ENCODE measurements around the gene SLC3A2. TPM values are rescaled to one million over a fixed set of nuclear protein-coding genes. Genes with fewer than 3 reads are reported as not detected.

SLC3A2 gene
- total RNA-seq, 1 experiment from 2014 or later, result 290 TPM

DNA sequence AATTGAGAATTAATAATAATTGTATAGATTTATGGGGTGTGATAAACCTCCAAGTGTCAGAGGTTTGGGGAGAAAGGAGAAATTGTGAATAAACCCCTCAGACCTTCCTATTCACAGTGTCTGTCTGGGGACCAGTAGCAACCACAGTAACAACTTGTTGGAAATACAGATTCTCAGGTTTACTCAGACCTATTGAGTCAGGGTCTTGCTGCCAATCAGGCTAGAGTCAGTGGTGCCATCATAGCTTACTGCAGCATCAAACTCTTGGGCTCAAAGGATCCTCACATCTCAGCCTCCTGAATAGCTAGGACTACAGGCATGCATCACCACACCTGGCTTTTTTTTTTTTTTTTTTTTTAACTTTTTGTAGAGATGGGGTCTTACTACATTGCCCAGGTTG lies 17.3 kb downstream of the SLC3A2 start:
- TF ChIP-seq, protein P1, sequence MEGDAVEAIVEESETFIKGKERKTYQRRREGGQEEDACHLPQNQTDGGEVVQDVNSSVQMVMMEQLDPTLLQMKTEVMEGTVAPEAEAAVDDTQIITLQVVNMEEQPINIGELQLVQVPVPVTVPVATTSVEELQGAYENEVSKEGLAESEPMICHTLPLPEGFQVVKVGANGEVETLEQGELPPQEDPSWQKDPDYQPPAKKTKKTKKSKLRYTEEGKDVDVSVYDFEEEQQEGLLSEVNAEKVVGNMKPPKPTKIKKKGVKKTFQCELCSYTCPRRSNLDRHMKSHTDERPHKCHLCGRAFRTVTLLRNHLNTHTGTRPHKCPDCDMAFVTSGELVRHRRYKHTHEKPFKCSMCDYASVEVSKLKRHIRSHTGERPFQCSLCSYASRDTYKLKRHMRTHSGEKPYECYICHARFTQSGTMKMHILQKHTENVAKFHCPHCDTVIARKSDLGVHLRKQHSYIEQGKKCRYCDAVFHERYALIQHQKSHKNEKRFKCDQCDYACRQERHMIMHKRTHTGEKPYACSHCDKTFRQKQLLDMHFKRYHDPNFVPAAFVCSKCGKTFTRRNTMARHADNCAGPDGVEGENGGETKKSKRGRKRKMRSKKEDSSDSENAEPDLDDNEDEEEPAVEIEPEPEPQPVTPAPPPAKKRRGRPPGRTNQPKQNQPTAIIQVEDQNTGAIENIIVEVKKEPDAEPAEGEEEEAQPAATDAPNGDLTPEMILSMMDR (conservative IDR thresholded peaks at IDR 0.05), result no peak
- H3K9me3 Mint-ChIP-seq, result no peaks in the 10 kb centered on the region; a peak in 1 of 5 replicates
- H3K27ac ChIP-seq (ENCODE audit: insufficient read length, low read depth, low read length), result no peak overlapping the region
- H4K91ac ChIP-seq (ENCODE audit: insufficient read length, low read depth, low read length), result no peak overlapping the region
- no peak overlapping the region for H2BK12ac ChIP-seq (ENCODE audit: insufficient read length, low read depth, low read length)
- no peak overlapping the region for H3K9ac ChIP-seq (ENCODE audit: extremely low read depth, insufficient read length, low read length)
- no peaks in the 10 kb centered on the region for H4K20me1 ChIP-seq (ENCODE audit: control insufficient read depth, insufficient read depth, insufficient read length)
- H2AK5ac ChIP-seq (ENCODE audit: insufficient read length, low read length), result no peak overlapping the region
- no peaks in the 10 kb centered on the region for H3K79me2 ChIP-seq (ENCODE audit: insufficient read depth, low read length)
- no peak overlapping the region for H2BK20ac ChIP-seq (ENCODE audit: low read depth, low read length, poor library complexity, severe bottlenecking)
- H3T11ph ChIP-seq (ENCODE audit: low read length), result no peak overlapping the region
- no peak overlapping the region for H2BK15ac ChIP-seq (ENCODE audit: low read depth, low read length)
- no peak overlapping the region for H3K56ac ChIP-seq (ENCODE audit: insufficient read length, low read depth, low read length)
- H4K8ac ChIP-seq (replicated peaks; ENCODE audit: insufficient read length, low read depth, low read length), result no peak overlapping the region
- peaks cover 10 to 26% of the 10 kb centered on the region in 2 experiments for H3K4me1 Mint-ChIP-seq
- H3K27me3 ChIP-seq (ENCODE audit: insufficient read depth, low read length), result no peaks in the 10 kb centered on the region
- peaks cover 7% of the 10 kb centered on the region for H3K27me3 Mint-ChIP-seq (ENCODE audit: low read depth)
- H3K27ac Mint-ChIP-seq, result no peak overlapping the region
- DNase-seq, result no peak
- H3K9me3 ChIP-seq (ENCODE audit: control insufficient read depth, low read depth, low read length), result no peaks in the 10 kb centered on the region
- no peak overlapping the region for H3K23ac ChIP-seq (ENCODE audit: insufficient read length, low read depth, low read length)
- no peak overlapping the region for H2BK5ac ChIP-seq (ENCODE audit: insufficient read length, low read length)
- H3K4me3 Mint-ChIP-seq, result no peak overlapping the region
- H3K14ac ChIP-seq (ENCODE audit: insufficient read depth, low read length), result no peak overlapping the region
- no peak overlapping the region for H2BK120ac ChIP-seq (ENCODE audit: low read depth, low read length, poor library complexity, severe bottlenecking)
- no peak overlapping the region for H3K4me2 ChIP-seq (ENCODE audit: insufficient read depth, insufficient read length, low read length)
- H3K36me3 Mint-ChIP-seq (ENCODE audit: insufficient read depth in 1 of 3, low read depth in 3 of 3), result no peaks in the 10 kb centered on the region; a peak in 1 of 7 replicates
- H4K5ac ChIP-seq (ENCODE audit: insufficient read length, low read depth, low read length), result no peak overlapping the region
- no peaks in the 10 kb centered on the region for H3K23me2 ChIP-seq (ENCODE audit: insufficient read length, low read depth, low read length, poor library complexity, severe bottlenecking)
- H3K18ac ChIP-seq (ENCODE audit: insufficient read length, low read depth, low read length), result no peak overlapping the region
- no peak overlapping the region for H2AFZ ChIP-seq (ENCODE audit: low read length)
- no peaks in the 10 kb centered on the region for H3K79me1 ChIP-seq (ENCODE audit: insufficient read depth, low read depth, low read length, poor library complexity, severe bottlenecking)
- peaks cover 3% of the 10 kb centered on the region; the same call in 1 of the 2 replicates for H3K4me1 ChIP-seq (ENCODE audit: insufficient read depth, low read length)
- no peak overlapping the region for H3K4ac ChIP-seq (ENCODE audit: low read depth, low read length)

Data from H9 (cell line).